Cerebellar nuclear complex (tissue), 1 donor: Measurements from ENCODE around the gene NUP42.
"Not testable (repeated sequence)": the region's sequence is repeated elsewhere in the genome, so short reads cannot be mapped to it uniquely, and the experiment has no call there.

ENCODE experiments used
- DNase-seq, 2 experiments: peaks; one replicate each; lab custom pipeline; 2025; lab: John Stamatoyannopoulos, UW

The NUP42 gene, protein sequence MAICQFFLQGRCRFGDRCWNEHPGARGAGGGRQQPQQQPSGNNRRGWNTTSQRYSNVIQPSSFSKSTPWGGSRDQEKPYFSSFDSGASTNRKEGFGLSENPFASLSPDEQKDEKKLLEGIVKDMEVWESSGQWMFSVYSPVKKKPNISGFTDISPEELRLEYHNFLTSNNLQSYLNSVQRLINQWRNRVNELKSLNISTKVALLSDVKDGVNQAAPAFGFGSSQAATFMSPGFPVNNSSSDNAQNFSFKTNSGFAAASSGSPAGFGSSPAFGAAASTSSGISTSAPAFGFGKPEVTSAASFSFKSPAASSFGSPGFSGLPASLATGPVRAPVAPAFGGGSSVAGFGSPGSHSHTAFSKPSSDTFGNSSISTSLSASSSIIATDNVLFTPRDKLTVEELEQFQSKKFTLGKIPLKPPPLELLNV

DNA sequence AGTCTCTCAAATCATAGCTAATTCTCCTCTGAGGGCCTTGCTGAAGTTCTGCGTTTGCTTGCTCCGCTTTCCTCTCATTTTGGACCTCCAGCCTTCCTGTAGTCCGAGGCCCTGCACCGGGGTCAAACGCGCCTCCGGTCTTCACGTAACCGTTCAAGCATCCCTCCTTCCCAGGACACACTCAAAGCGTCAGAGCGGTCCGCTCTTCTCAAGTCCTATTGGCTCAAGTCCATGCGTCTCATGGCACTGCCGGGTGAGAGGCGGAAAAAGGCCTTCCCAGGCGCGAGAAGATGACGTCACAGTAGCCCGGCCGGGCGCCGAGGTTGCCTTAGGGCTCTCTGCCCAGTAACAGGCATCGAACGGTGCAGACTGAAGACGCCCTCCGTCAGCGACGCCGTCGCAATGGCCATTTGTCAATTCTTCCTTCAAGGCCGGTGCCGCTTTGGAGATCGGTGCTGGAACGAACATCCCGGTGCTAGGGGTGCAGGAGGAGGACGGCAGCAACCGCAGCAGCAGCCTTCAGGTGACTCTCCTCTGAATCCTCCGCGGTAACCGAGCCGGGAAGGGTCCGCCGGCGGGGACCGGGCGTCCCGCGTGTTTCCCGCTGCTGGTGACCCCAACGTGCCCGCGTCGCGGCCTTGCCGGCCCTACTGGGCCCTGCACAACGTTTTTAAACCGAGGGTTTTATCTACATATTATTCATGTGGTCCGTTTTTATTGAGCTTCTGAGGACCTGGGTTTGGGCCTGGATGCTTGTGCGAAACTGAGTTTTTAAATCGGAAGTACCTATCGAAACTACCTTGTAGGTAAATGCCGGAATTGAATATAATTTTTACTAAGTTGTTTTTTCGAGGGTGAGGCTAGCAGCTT lies at the start of gene NUP42:
Gene NUP42 (plus strand): TSS at position 365 of the 870 bp plus-strand sequence. CDS start 38 bp downstream, at position 403.
- peak; percentile 83 to 85 for DNase-seq

DNA sequence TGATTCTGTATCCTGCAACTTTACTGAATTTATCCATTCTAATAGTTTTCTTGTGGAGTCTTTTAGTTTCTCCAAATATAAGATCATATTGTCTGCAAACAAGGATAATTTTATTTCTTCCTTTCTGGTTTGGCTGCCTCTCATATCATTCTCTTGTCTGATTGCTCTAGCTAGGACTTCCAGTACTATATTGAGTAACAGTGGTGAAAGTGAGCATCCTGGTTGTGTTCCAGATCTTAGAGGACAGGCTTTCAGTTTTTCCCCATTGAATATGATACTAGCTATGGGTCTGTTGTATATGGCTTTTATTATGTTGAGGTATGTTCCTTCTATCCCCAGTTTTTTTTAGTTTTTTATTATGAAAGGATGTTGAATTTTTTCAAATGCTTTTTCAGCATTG lies 48.1 kb upstream of the NUP42 start:
- DNase-seq, result no peak

DNA sequence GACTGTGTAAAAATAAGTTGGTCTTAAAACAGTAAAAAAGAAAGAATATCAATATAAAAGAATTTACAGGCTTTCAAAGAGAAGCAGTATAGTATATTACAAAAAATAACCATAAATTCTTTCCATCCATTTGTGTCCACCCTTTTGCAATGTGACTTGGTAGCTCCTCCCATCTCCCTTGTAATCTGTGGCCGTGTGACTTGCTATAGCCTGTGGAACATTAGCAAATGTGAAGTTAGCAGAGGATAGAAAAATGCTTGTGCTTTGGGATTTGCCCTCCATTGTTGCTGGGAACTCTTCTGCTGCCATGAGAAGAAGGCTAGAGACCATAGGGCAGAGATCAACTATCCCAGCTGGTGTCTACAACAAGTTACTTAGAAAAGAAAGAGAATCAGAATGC lies 46.1 kb upstream of the NUP42 start:
- DNase-seq, result no peak

- no peak for DNase-seq
These were observed 45.6 kb upstream of the NUP42 start for GRCh38 chr7:23136216-23136615.

DNA sequence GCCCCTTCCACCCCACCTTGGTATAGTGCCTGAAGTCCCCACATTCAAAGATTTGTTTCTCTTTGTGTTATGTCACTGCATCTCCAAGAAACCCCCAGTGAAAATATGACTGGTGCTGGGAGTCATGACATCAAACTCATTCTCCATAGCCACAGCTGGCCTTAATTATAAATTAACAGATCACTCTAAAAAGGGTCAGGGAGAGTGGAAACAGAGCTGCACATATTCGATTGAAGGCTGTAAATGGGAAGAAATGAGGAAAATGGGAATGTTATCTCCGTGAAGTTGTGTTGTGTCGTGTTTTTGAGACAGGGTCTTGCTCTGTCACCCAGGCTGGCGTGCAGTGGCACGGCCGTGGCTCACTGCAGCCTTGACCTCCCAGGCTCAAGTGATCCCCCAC lies 24.2 kb upstream of the NUP42 start:
- no peak for DNase-seq

DNA sequence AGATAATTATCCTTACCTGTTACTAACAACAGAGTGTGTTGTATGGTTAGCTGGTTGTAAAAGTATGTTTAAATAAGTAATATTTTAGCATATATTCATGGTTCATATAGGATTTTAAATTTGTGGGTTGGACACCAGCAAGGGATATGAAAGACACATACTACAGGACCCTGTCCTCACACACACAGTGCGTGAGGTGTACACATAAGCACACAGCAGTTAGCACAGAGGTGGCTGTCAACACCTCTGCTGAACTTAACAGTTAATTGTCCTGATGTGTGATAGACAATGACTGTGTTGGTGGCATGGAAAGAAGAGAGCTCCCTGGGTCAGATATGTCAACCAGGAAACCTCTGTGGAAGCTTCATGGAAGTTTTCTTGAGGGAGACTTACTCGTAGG lies 23.3 kb upstream of the NUP42 start:
- no peak for DNase-seq

DNA sequence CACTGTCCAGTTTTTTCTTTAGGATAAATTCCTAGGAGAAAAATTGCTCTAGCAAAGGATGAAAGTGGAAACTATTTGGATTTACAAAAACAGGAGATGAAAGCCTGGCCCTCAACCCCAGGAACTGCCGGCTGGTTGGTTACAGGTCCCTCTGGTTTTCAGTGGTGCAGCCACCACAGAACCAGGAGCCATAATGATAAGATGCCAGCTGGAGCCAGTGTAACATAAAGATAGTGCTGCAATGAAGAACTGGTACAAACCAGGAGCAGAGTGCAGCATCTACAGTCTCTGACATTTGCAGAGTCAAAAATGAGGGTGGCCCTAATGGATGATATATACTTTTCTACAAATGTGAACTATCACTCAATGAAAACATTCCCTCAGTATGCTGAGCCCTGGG lies 20.4 kb upstream of the NUP42 start:
- DNase-seq, result no peak

- DNase-seq, result no peak
These were observed 17.0 kb upstream of the NUP42 start for GRCh38 chr7:23164846-23165245.

GRCh38 chr7:23165316-23165715 lies 16.5 kb upstream of the NUP42 start:
- no peak for DNase-seq

GRCh38 chr7:23167691-23168090 lies 14.2 kb upstream of the NUP42 start:
- DNase-seq, result no peak

DNA sequence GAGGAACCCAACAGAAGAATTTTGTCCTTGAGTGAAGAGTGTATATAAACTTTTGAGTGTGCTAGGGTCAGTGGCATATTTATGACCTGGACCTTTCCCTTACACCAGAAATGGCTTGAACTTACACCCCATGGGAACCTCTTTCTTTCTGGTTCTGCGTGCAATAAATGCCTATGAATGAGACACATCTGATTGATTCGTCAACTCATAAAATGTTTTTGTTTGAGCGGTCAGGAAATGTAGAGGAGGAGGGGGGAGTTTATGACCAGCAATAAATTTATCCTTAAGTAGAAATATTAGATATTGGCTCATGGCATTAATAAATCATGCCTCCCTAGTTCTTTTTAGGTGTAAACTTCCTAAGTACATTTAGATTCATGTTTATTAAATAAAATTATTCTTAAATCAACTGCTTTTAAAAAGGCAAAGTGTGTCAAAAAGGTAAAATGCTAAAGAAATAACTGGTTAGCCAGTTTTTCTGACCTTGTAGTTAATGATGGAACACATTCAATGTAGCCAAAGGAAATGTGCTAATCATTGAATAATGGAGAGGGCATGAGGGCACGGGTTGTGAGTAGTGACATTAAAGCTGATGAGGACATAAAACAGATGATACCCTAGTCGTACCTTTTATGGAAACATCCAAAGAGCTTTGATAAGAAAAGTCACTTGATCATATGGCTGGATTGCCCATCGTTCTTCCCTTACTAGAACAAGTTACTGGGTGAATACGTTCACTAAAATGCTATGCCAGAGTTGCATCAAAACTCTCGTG lies 13.6 kb upstream of the NUP42 start:
- DNase-seq, result no peak

DNA sequence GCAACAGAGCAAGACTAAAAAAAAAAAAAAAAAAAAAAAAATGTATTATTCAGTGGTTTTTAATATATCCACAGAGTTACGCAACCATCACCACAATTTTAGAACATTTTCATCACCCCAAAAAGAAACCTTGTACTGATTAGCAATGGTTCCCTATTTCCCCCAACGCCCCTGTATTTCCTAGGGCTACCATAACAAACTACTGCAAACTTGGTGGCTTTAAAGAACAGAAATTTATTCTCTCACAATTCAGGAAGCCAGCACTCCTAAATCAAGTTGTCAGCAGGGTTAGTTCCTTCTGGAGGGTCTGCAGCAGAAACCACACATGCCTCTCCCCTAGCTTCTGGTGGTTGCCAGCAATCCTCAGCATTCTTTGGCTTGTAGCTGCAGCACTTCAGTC lies 5.9 kb upstream of the NUP42 start:
- no peak for DNase-seq

GRCh38 chr7:23183279-23184012 lies 1.6 kb downstream of the NUP42 start:
- no peak for DNase-seq

DNA sequence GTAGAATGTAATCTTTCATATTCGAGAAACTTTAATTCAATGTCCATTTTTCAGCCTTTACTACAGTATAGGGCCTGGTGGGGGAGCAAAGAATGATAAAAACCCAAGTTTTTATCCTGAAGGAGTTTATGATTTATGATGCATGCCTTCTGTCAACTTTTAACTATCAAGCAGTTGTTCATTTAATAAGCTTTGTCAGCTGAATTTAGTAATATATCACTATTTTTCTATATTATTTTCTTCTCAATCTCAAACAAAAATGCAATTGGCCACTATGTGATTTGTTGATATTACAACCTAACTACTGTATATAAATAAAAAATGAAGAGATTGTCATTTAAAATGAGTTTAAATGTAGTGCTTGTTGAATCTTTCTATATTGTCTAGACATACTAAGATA lies 2.4 kb downstream of the NUP42 start:
- DNase-seq, result no peak

DNA sequence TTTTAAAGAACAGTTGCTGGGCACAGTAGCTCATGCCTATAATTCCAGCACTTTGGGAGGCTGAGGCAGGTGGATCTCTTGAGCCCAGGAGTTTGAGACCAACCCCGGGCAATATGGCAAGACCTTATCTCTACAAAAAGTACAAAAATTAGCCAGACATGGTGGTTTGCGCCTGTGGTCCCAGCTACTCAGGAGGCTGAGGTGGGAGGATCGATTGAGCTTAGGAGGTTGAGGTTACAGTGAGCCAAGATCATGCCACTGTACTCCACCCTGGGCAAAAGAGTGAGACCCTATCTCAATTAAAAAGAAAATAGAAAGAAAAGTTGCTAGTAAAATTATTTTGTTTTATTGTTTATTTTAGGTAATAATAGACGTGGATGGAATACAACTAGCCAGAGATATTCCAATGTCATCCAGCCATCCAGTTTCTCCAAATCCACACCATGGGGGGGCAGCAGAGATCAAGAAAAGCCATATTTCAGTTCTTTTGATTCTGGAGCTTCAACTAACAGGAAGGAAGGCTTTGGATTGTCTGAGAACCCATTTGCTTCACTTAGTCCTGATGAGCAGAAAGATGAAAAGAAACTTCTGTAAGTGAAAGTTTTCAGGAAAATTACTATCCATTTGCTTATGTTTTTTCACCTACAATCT lies 3.0 kb downstream of the NUP42 start:
- DNase-seq, result peak in 1 of 2 experiments; percentile 4

DNA sequence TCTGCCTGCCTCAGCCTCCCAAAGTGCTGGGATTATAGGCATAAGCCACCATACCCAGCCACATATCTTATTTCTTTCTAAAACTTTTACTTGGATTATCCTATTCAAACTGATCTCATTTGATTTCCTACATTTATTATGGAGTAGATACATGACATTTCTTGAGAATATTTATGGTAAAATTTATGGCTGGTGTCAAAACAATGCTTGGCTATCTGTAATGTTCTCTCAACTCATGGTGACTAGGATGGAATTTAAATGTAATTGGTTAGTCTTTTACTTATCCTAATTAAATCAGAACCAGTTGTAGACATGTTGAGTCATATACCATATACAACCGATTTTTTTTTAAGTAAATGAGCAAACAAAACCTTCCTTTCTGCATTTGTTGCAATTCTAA lies 4.1 kb downstream of the NUP42 start:
- DNase-seq, result no peak

GRCh38 chr7:23191022-23191421 lies 9.2 kb downstream of the NUP42 start:
- no peak for DNase-seq

DNA sequence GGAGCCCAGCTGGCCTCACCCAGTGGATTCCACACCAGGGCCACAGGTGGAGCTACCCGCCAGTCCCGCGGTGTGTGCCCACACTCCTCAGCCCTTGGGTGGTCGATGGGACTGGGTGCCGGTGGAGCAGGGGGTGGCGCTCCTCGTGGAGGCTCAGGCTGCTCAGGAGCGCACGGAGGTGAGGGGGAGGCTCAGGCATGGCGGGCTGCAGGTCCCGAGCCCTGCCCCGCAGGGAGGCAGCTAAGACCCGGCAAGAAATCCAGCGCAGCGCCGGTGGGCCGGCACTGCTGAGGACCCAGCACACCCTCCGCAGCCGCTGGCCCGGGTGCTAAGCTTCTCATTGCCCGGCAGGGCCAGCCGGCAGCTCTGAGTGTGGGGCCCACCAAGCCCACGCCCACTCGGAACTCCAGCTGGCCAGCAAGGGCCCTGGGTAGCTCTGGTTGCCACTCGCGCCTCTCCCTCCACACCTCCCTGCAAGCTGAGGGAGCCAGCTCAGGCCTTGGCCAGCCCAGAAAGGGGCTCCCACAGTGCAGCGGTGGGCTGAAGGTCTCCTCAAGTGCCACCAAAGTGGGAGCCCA lies 11.9 kb downstream of the NUP42 start:
- DNase-seq, result not testable (repeated sequence)

DNA sequence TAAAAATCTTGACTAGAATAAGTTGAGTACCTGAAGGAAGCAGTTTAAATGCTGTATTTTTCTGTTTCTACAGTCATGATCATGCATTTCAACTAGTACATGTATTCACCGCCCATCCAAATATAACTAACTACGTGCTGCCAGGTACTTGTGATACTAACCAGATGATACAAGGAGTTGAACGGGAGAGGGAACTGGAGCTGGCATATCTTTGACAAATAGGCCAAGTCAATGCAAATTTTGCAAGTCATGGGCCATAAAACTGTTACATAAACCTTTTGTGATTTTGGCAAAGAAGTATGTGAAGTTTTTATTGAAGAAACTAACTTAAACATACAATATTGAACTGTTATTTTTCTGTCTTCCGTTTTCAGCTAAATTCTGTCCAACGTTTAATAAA lies 14.5 kb downstream of the NUP42 start:
- DNase-seq, result no peak

GRCh38 chr7:23197745-23198144 lies 15.9 kb downstream of the NUP42 start:
- DNase-seq, result not testable (repeated sequence)

DNA sequence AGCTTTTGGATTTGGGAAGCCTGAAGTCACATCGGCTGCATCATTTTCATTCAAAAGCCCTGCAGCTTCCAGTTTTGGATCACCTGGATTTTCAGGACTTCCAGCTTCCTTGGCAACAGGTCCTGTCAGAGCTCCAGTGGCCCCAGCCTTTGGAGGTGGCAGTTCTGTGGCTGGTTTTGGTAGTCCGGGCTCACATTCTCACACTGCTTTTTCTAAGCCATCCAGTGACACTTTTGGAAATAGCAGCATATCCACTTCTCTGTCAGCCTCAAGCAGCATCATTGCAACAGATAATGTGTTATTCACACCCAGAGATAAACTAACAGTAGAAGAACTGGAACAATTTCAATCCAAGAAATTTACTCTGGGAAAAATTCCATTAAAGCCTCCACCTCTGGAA lies 18.5 kb downstream of the NUP42 start:
- DNase-seq, result no peak
